ENCODE data around the gene FABP6. TPM values are rescaled to one million over a fixed set of nuclear protein-coding genes. Genes with fewer than 3 reads are reported as not detected.

Gene FABP6
- total RNA-seq, 8 experiments from 2014 or later: 1.5 to 2.6 (median 1.6) TPM; not detected in 3

Other genes with a start within 250 kb of the FABP6 start
- gene TTC1, start 220.4 kb upstream of the FABP6 start, total RNA-seq: 100 to 1,000 TPM in 2 of 8 experiments, 10 to 100 TPM in 6; 46.5 to 199 (median 69.8) TPM
- 10 to 100 TPM; 10.6 to 27.8 (median 22.7) TPM for gene PWWP2A, start 110.1 kb upstream of the FABP6 start, total RNA-seq
- gene CCNJL, start 83.1 kb downstream of the FABP6 start, total RNA-seq: 10 to 100 TPM in 1 of 8 experiments, 1 to 10 TPM in 4, under 1 TPM in 3; 0.10 to 10.0 (median 1.4) TPM
- gene C1QTNF2, start 141.1 kb downstream of the FABP6 start, total RNA-seq: under 1 TPM in 7 of 8 experiments, not detected in 1; 0.05 to 0.86 (median 0.25) TPM
- 10 to 100 TPM in 5 of 8 experiments, 1 to 10 TPM in 3; 3.8 to 19.7 (median 11.6) TPM for gene FAM200C, start 170.5 kb downstream of the FABP6 start, total RNA-seq
- 10 to 100 TPM; 44.1 to 66.9 (median 61.5) TPM for gene SLU7, start 189.6 kb downstream of the FABP6 start, total RNA-seq
- 100 to 1,000 TPM in 2 of 8 experiments, 10 to 100 TPM in 4, 1 to 10 TPM in 2; 3.1 to 201 (median 21.9) TPM for gene PTTG1, start 192.3 kb downstream of the FABP6 start, total RNA-seq